ENCODE results near the gene SERPINB1.

The SERPINB1 gene

GRCh38 chr6:2842139-2842552 is 483 bp upstream of the SERPINB1 start:
- Histone ChIP-seq H3K4me3 (ENCODE audit: low read depth in 1 of 2, low read length in 2 of 2) (peak overlapping the region in 1 of 2 donors; percentile 71), H3K27me3 (ENCODE audit: low read depth, low read length) (no peaks in the 10 kb centered on the region), H3K4me1 (ENCODE audit: control insufficient read depth in 1 of 2, insufficient read depth in 2 of 2, low read length in 2 of 2) (peaks cover 17 to 36% of the 10 kb centered on the region in 2 donors), H3K9me3 (ENCODE audit: control insufficient read depth in 1 of 2, low read length in 2 of 2) (no peaks in the 10 kb centered on the region), H3K36me3 (ENCODE audit: control insufficient read depth in 1 of 2, insufficient read depth in 2 of 2, low read length in 2 of 2) (peaks cover 18 to 20% of the 10 kb centered on the region in 2 donors), H3K27ac (ENCODE audit: low read length) (peak overlapping the region; percentile 92)

GRCh38 chr6:2840749-2841061 is 958 bp downstream of the SERPINB1 start:
- Histone ChIP-seq H3K27me3 (ENCODE audit: low read depth, low read length) (no peaks in the 10 kb centered on the region), H3K36me3 (ENCODE audit: control insufficient read depth in 1 of 2, insufficient read depth in 2 of 2, low read length in 2 of 2) (peaks cover 30 to 32% of the 10 kb centered on the region in 2 donors), H3K4me1 (ENCODE audit: control insufficient read depth in 1 of 2, insufficient read depth in 2 of 2, low read length in 2 of 2) (peaks cover 17 to 35% of the 10 kb centered on the region in 2 donors), H3K4me3 (ENCODE audit: low read depth in 1 of 2, low read length in 2 of 2) (peak overlapping the region; percentile 71 to 81), H3K9me3 (ENCODE audit: control insufficient read depth in 1 of 2, low read length in 2 of 2) (no peaks in the 10 kb centered on the region), H3K27ac (ENCODE audit: low read length) (peak overlapping the region; percentile 93)

GRCh38 chr6:2839982-2840748 is 1.5 kb downstream of the SERPINB1 start:
- peaks cover 17 to 35% of the 10 kb centered on the region in 2 donors for H3K4me1 ChIP-seq (ENCODE audit: control insufficient read depth in 1 of 2, insufficient read depth in 2 of 2, low read length in 2 of 2)

GRCh38 chr6:2839195-2839981 is 2.3 kb downstream of the SERPINB1 start:
- Histone ChIP-seq H3K4me3 (ENCODE audit: low read depth in 1 of 2, low read length in 2 of 2) (peak overlapping the region; percentile 71 to 81), H3K27me3 (ENCODE audit: low read depth, low read length) (no peaks in the 10 kb centered on the region), H3K9me3 (ENCODE audit: control insufficient read depth in 1 of 2, low read length in 2 of 2) (no peaks in the 10 kb centered on the region), H3K36me3 (ENCODE audit: control insufficient read depth in 1 of 2, insufficient read depth in 2 of 2, low read length in 2 of 2) (peaks cover 43 to 45% of the 10 kb centered on the region in 2 donors), H3K27ac (ENCODE audit: low read length) (peak overlapping the region; percentile 93), H3K4me1 (ENCODE audit: control insufficient read depth in 1 of 2, insufficient read depth in 2 of 2, low read length in 2 of 2) (peaks cover 17 to 35% of the 10 kb centered on the region in 2 donors)

More at GRCh38 chr6:2839982-2840748, 1.5 kb downstream of the SERPINB1 start:
- Histone ChIP-seq H3K36me3 (ENCODE audit: control insufficient read depth in 1 of 2, insufficient read depth in 2 of 2, low read length in 2 of 2) (peaks cover 35 to 38% of the 10 kb centered on the region in 2 donors), H3K4me3 (ENCODE audit: low read depth in 1 of 2, low read length in 2 of 2) (peak overlapping the region; percentile 71 to 81), H3K9me3 (ENCODE audit: control insufficient read depth in 1 of 2, low read length in 2 of 2) (no peaks in the 10 kb centered on the region), H3K27ac (ENCODE audit: low read length) (peak overlapping the region; percentile 93), H3K27me3 (ENCODE audit: low read depth, low read length) (no peaks in the 10 kb centered on the region)

- H3K36me3 ChIP-seq (ENCODE audit: control insufficient read depth in 1 of 2, insufficient read depth in 2 of 2, low read length in 2 of 2): peaks cover 54 to 56% of the 10 kb centered on the region in 2 donors
- H3K4me3 ChIP-seq (ENCODE audit: low read depth in 1 of 2, low read length in 2 of 2): peak overlapping the region in 1 of 2 donors; percentile 18
- H3K9me3 ChIP-seq (ENCODE audit: control insufficient read depth in 1 of 2, low read length in 2 of 2): no peaks in the 10 kb centered on the region
- no peak overlapping the region for H3K27ac ChIP-seq (ENCODE audit: low read length)
- H3K27me3 ChIP-seq (ENCODE audit: low read depth, low read length): no peaks in the 10 kb centered on the region
- H3K4me1 ChIP-seq (ENCODE audit: control insufficient read depth in 1 of 2, insufficient read depth in 2 of 2, low read length in 2 of 2): peaks cover 17 to 34% of the 10 kb centered on the region in 2 donors
Measured at GRCh38 chr6:2838251-2838650, 3.4 kb downstream of the SERPINB1 start.

GRCh38 chr6:2834262-2834661 is 7.4 kb downstream of the SERPINB1 start:
- Histone ChIP-seq H3K4me1 (ENCODE audit: control insufficient read depth in 1 of 2, insufficient read depth in 2 of 2, low read length in 2 of 2) (peaks cover 8 to 11% of the 10 kb centered on the region in 2 donors), H3K4me3 (ENCODE audit: low read depth in 1 of 2, low read length in 2 of 2) (no peak overlapping the region), H3K27me3 (ENCODE audit: low read depth, low read length) (no peaks in the 10 kb centered on the region), H3K9me3 (ENCODE audit: control insufficient read depth in 1 of 2, low read length in 2 of 2) (no peaks in the 10 kb centered on the region), H3K27ac (ENCODE audit: low read length) (no peak overlapping the region), H3K36me3 (ENCODE audit: control insufficient read depth in 1 of 2, insufficient read depth in 2 of 2, low read length in 2 of 2) (peaks cover 50 to 51% of the 10 kb centered on the region in 2 donors)

GRCh38 chr6:2831392-2831791 is 10.3 kb downstream of the SERPINB1 start:
- Histone ChIP-seq H3K27ac (ENCODE audit: low read length) (no peak overlapping the region), H3K4me3 (ENCODE audit: low read depth in 1 of 2, low read length in 2 of 2) (no peak overlapping the region), H3K36me3 (ENCODE audit: control insufficient read depth in 1 of 2, insufficient read depth in 2 of 2, low read length in 2 of 2) (peaks cover 31 to 32% of the 10 kb centered on the region in 2 donors), H3K9me3 (ENCODE audit: control insufficient read depth in 1 of 2, low read length in 2 of 2) (no peaks in the 10 kb centered on the region), H3K4me1 (ENCODE audit: control insufficient read depth in 1 of 2, insufficient read depth in 2 of 2, low read length in 2 of 2) (no peaks in the 10 kb centered on the region), H3K27me3 (ENCODE audit: low read depth, low read length) (no peaks in the 10 kb centered on the region)

GRCh38 chr6:2830183-2830582 is 11.5 kb downstream of the SERPINB1 start:
- Histone ChIP-seq H3K27ac (ENCODE audit: low read length) (no peak overlapping the region), H3K9me3 (ENCODE audit: control insufficient read depth in 1 of 2, low read length in 2 of 2) (no peaks in the 10 kb centered on the region), H3K27me3 (ENCODE audit: low read depth, low read length) (no peaks in the 10 kb centered on the region), H3K36me3 (ENCODE audit: control insufficient read depth in 1 of 2, insufficient read depth in 2 of 2, low read length in 2 of 2) (peaks cover 19 to 20% of the 10 kb centered on the region in 2 donors), H3K4me1 (ENCODE audit: control insufficient read depth in 1 of 2, insufficient read depth in 2 of 2, low read length in 2 of 2) (no peaks in the 10 kb centered on the region), H3K4me3 (ENCODE audit: low read depth in 1 of 2, low read length in 2 of 2) (no peak overlapping the region)

- Histone ChIP-seq H3K4me1 (ENCODE audit: control insufficient read depth in 1 of 2, insufficient read depth in 2 of 2, low read length in 2 of 2) (no peaks in the 10 kb centered on the region), H3K4me3 (ENCODE audit: low read depth in 1 of 2, low read length in 2 of 2) (no peak overlapping the region), H3K9me3 (ENCODE audit: control insufficient read depth in 1 of 2, low read length in 2 of 2) (no peaks in the 10 kb centered on the region), H3K36me3 (ENCODE audit: control insufficient read depth in 1 of 2, insufficient read depth in 2 of 2, low read length in 2 of 2) (peaks cover 10 to 11% of the 10 kb centered on the region in 2 donors), H3K27me3 (ENCODE audit: low read depth, low read length) (no peaks in the 10 kb centered on the region), H3K27ac (ENCODE audit: low read length) (no peak overlapping the region)
Measured at GRCh38 chr6:2829253-2829652, 12.4 kb downstream of the SERPINB1 start.

GRCh38 chr6:2828629-2829028 is 13.0 kb downstream of the SERPINB1 start:
- Histone ChIP-seq H3K4me3 (ENCODE audit: low read depth in 1 of 2, low read length in 2 of 2) (no peak overlapping the region), H3K36me3 (ENCODE audit: control insufficient read depth in 1 of 2, insufficient read depth in 2 of 2, low read length in 2 of 2) (peaks cover 4 to 5% of the 10 kb centered on the region in 2 donors), H3K4me1 (ENCODE audit: control insufficient read depth in 1 of 2, insufficient read depth in 2 of 2, low read length in 2 of 2) (no peaks in the 10 kb centered on the region), H3K27me3 (ENCODE audit: low read depth, low read length) (no peaks in the 10 kb centered on the region), H3K9me3 (ENCODE audit: control insufficient read depth in 1 of 2, low read length in 2 of 2) (no peaks in the 10 kb centered on the region), H3K27ac (ENCODE audit: low read length) (no peak overlapping the region)

GRCh38 chr6:2827142-2827541 is 14.5 kb downstream of the SERPINB1 start:
- Histone ChIP-seq H3K4me1 (ENCODE audit: control insufficient read depth in 1 of 2, insufficient read depth in 2 of 2, low read length in 2 of 2) (no peaks in the 10 kb centered on the region), H3K27ac (ENCODE audit: low read length) (no peak overlapping the region), H3K9me3 (ENCODE audit: control insufficient read depth in 1 of 2, low read length in 2 of 2) (no peaks in the 10 kb centered on the region), H3K27me3 (ENCODE audit: low read depth, low read length) (no peaks in the 10 kb centered on the region), H3K4me3 (ENCODE audit: low read depth in 1 of 2, low read length in 2 of 2) (no peak overlapping the region), H3K36me3 (ENCODE audit: control insufficient read depth in 1 of 2, insufficient read depth in 2 of 2, low read length in 2 of 2) (no peaks in the 10 kb centered on the region)

All from muscle layer of duodenum (tissue), 2 donors.